GM12891 (cell line): Measurements from ENCODE around the gene SDK1.
"Not testable (repeated sequence)": the region's sequence is repeated elsewhere in the genome, so short reads cannot be mapped to it uniquely, and the experiment has no call there.

Experiments
- DNase-seq: peaks from one replicate; pipeline ENCODE4 v3.0.0; 2011; ENCODE audit warnings: low spot score; ENCODE audit not compliant: insufficient read length
- FAIRE-seq: peaks from 2 replicates; lab custom pipeline; 2011; peaks lifted over from hg19 to GRCh38; lab: Jason Lieb, UNC
- PAX5 ChIP-seq: IDR thresholded peaks from 2 replicates; pipeline ENCODE4 v1.6.1; 2011; ENCODE audit warnings: low read length, moderate library complexity, mild to moderate bottlenecking; ENCODE audit not compliant: insufficient read depth, severe bottlenecking
- POLR2A ChIP-seq: IDR thresholded peaks from 2 replicates; pipeline ENCODE4 v1.6.1; 2011; ENCODE audit warnings: low read depth, low read length, control low read depth
- POLR2AphosphoS5 ChIP-seq: IDR thresholded peaks from 2 replicates; pipeline ENCODE4 v1.6.1; 2011; ENCODE audit warnings: low read depth, low read length, control low read depth
- POU2F2 ChIP-seq: IDR thresholded peaks from 2 replicates; pipeline ENCODE4 v1.6.1; 2011; ENCODE audit warnings: low read depth, mild to moderate bottlenecking, control low read depth, low read length, moderate library complexity
- SPI1 ChIP-seq: IDR thresholded peaks from 2 replicates; pipeline ENCODE4 v1.6.1; 2011; ENCODE audit warnings: low read depth, low read length, control low read depth
- TAF1 ChIP-seq: IDR thresholded peaks from 2 replicates; pipeline ENCODE4 v1.6.1; 2011; ENCODE audit warnings: low read depth, low read length, control low read depth

Gene SDK1

DNA sequence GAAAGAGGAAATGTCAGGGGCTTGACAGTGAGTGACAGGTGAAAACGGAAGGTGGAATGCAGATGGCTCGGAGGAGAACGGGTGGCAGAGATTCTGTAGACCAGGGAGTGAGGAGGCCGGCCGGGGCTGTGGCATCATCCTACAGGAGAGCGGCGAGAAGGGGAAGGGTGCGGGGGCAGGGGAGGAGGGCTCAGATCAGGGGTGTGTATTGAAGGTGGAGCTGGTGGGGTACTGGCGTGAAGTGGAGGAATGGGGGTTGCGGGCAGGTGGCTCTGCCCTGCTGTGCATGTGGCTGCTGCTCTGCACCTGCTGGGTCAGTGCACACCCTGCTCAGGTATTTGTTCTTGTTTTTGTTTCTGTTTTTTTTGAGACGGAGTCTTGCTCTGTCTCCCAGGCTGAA lies 910.2 kb downstream of the SDK1 start:
- no peak for DNase-seq
- no peak for FAIRE-seq
- no peak for TF ChIP-seq POLR2AphosphoS5
- TF ChIP-seq POU2F2 = no peak
- no peak for TF ChIP-seq TAF1
- TF ChIP-seq SPI1 = no peak
- no peak for TF ChIP-seq PAX5
- TF ChIP-seq POLR2A = no peak

- no peak for DNase-seq
- TF ChIP-seq POU2F2 (no peak), SPI1 (no peak), PAX5 (no peak), TAF1 (no peak), POLR2AphosphoS5 (no peak)
- no peak for FAIRE-seq
Measured at GRCh38 chr7:4212376-4212775, 911.3 kb downstream of the SDK1 start.

DNA sequence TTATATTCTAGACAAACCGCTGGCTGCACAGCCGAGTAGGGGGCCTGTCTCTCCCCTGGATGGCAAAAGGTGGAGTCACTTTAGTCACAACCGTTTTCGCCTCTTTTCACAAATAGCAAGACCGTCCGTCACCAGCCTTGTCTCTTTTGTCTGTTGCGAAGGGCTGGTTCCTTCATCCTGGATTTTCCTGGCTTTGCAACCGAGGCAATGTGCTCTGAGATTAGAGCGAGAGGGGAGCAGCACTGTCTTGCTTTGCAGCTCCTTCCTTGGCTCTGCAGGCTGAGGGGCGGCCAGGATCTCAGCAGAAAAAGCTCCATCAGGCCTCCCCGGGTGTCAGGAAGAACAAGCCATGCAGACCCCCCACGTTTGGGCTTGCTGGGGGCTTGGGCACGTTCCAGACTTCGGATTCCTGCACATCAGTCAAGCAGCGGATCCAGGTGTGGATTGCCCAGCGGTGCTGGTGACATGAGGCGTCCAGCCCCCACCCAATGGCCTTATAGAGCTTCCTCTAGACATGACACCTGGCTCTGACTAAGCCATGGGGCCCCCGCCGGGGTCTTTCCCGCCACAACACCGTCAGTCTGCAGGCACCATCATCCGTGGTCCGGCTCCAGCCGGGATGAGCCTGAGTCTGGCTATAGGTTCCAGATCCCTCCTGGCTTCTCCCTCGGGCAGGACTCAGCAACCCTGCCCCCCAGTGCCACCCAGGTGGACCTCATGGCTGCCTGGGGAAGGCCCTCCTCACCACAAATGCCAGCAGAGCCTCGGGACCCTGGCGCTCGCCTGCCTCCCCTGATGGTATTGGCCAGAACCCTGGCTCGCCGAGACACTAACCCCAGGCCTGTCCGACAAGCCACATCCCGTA lies 913.5 kb downstream of the SDK1 start:
- FAIRE-seq (no peak), DNase-seq (no peak)
- no peak for TF ChIP-seq POU2F2
- TF ChIP-seq POLR2A = no peak
- no peak for TF ChIP-seq TAF1
- TF ChIP-seq SPI1 = no peak
- no peak for TF ChIP-seq POLR2AphosphoS5
- no peak for TF ChIP-seq PAX5

DNA sequence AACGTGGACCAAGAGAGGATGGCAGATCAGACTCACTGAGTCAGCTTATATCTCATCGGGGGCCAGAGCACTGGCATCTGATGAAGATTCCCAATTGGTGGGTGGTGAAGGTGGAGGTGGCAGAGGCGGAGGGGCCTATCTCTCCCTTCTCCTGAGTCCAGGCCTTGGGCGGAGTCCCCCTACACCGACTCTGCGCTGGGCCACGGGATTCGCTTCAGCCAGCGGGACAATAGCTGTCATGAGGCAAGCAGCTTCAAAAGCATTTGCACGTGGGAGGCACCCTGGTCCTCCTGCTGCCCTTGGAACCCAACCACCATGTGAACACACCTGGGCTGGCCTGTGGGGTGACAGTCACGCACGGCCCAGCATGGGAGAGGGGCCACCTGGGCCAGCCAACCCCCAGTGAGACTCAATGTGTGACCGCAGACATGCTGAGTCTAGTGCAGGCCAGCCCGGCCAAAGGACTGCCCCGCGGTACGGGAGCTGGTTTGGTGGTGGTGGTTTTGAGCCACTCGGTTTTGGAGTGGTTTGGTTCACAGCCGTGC lies 914.2 kb downstream of the SDK1 start:
- TF ChIP-seq SPI1 (no peak), POLR2A (no peak), POU2F2 (no peak), TAF1 (no peak), POLR2AphosphoS5 (no peak), PAX5 (no peak)
- no peak for DNase-seq
- FAIRE-seq = no peak

- TF ChIP-seq SPI1 (no peak), POLR2AphosphoS5 (no peak), TAF1 (no peak), POU2F2 (no peak), POLR2A (no peak), PAX5 (no peak)
- no peak for DNase-seq
- no peak for FAIRE-seq
Measured at GRCh38 chr7:4216016-4216415, 915.0 kb downstream of the SDK1 start.

DNA sequence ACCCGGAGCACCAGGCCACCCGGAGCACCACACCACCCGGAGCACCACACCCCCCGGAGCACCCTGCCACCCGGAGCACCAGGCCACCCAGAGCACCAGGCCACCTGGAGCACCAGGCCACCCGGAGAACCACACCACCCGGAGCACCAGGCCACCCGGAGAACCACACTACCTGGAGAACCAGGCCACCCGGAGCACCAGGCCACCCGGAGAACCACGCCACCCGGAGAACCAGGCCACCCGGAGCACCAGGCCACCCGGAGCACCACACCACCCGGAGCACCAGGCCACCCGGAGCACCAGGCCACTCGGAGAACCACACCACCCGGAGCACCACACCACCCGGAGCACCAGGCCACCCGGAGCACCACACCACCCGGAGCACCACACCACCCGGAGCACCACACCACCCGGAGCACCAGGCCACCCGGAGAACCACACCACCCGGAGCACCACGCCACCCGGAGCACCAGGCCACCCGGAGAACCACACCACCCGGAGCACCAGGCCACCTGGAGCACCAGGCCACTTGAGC lies 916.1 kb downstream of the SDK1 start:
- DNase-seq, FAIRE-seq: not testable (repeated sequence)

GRCh38 chr7:4218481-4218880 lies 917.4 kb downstream of the SDK1 start:
- FAIRE-seq (no peak), DNase-seq (no peak)
- TF ChIP-seq SPI1 (no peak), POU2F2 (no peak), POLR2A (no peak), POLR2AphosphoS5 (no peak), PAX5 (no peak), TAF1 (no peak)

DNA sequence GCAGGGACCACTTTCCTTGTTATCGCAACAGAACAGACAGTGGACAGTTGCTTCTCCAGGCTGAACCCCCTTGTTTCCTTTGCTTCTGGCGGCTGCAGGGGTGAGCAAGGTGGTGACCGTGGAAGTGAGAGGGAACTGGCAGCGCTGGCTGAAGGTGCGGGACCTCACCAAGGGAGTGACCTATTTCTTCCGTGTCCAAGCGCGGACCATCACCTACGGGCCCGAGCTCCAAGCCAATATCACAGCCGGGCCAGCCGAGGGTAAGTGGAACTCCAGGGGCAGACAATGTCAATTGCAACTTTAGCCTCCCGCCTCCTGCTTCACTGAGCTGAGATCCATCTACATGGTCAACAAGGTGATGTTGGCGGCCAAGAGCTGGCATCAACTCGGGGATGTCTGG lies 919.0 kb downstream of the SDK1 start:
- no peak for FAIRE-seq
- DNase-seq = no peak
- no peak for TF ChIP-seq POLR2A
- TF ChIP-seq TAF1 = no peak
- TF ChIP-seq POLR2AphosphoS5 = no peak
- no peak for TF ChIP-seq POU2F2
- TF ChIP-seq SPI1 = no peak
- TF ChIP-seq PAX5 = no peak

- no peak for FAIRE-seq
- DNase-seq = no peak
- TF ChIP-seq SPI1 (no peak), PAX5 (no peak), POLR2AphosphoS5 (no peak), POU2F2 (no peak)
Measured at GRCh38 chr7:4221043-4221442, 920.0 kb downstream of the SDK1 start.

DNA sequence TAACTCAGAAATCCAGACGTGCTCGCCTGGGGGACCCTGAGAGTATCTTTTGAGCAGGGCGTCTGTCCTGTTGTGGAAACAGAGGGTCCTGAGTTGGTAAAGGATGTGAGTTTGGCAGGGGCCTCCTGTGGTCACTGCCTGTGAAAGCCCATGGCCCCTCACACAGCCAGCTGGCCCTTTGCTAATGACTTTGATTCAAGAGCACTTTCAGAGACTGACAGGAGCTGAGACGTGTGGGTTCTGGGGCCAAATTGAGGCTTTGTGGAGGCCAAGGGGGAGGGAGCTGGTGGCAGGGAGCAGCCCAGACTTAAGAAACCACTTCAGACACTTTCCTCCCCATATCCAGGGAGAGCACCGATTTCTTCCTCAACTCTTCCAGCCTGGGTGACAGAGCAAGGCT lies 921.6 kb downstream of the SDK1 start:
- DNase-seq = no peak
- no peak for FAIRE-seq
- no peak for TF ChIP-seq POLR2AphosphoS5
- TF ChIP-seq POU2F2 = no peak
- TF ChIP-seq SPI1 = no peak
- no peak for TF ChIP-seq POLR2A
- no peak for TF ChIP-seq PAX5
- no peak for TF ChIP-seq TAF1
